Measurements from ENCODE around the gene VSNL1. TPM values are rescaled to one million over a fixed set of nuclear protein-coding genes. Genes with fewer than 3 reads are reported as not detected.

The VSNL1 gene
- total and polyA plus RNA-seq, 10 of the 15 experiments (the other 5 are each of a cell fraction or from before 2014, with no cell fraction given) = 0.04 to 0.30 (median 0.12) TPM; not detected in 4

DNA sequence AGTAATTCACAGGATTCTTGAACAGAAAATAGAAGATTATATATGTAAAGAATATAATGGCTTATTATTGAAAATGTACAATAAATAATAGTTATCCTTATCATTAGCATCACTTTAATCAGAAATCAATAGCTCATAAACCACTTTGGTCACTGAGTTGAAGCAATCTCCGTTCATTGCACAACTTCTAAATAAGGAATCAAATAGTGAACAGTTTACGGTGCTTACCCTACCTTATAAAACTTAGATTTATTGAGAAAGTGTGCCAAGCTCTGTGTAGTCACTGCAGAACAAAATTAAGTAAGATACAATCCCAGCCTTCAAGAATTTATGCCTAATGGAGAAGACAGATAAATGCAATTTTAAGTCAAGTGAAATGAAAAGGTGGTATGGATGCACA lies 6.7 kb downstream of the VSNL1 start (continued):
- TF ChIP-seq CBFB (IDR thresholded peaks at IDR 0.05; ENCODE audit: low read depth) (no peak), FOXM1 (IDR thresholded peaks at IDR 0.05; ENCODE audit: low read depth, low read length) (no peak), NR2C1 (IDR thresholded peaks at IDR 0.05) (no peak)
- TF ChIP-seq, protein P1, sequence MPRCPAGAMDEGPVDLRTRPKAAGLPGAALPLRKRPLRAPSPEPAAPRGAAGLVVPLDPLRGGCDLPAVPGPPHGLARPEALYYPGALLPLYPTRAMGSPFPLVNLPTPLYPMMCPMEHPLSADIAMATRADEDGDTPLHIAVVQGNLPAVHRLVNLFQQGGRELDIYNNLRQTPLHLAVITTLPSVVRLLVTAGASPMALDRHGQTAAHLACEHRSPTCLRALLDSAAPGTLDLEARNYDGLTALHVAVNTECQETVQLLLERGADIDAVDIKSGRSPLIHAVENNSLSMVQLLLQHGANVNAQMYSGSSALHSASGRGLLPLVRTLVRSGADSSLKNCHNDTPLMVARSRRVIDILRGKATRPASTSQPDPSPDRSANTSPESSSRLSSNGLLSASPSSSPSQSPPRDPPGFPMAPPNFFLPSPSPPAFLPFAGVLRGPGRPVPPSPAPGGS (IDR thresholded peaks at IDR 0.05; ENCODE audit: borderline replicate concordance, insufficient read depth, low read depth, low read length, poor library complexity, severe bottlenecking) = no peak

DNA sequence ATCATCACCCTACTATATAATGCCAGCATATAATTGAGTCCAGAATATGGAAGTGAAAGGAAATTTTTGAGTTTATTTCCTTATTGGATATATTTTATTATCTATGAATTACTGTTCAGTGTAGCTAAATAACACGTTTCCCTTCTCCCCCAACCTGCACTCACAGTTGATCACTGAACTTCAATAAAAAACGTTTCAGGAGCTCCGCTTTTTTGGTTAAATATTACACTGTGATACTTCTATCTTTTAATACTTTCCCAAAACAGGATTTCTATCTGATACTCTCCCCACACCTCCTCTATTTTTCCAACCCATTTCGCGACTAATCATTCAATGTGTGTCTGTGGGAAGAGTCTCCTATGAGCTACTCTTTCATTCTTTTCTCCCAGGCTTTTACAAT lies 7.2 kb downstream of the VSNL1 start:
- Histone ChIP-seq H3K4me3 (no peak overlapping the region), H3K4me2 (ENCODE audit: control insufficient read depth, insufficient read depth) (no peak overlapping the region), H3K27me3 (replicated peaks in 1 of 2; ENCODE audit: control insufficient read depth in 2 of 2, insufficient read depth in 2 of 2, low read length in 1 of 2) (peaks cover 0 to 4% of the 10 kb centered on the region in 2 experiments; a peak in 3 of 4 replicates), H3K27ac (ENCODE audit: control insufficient read depth, insufficient read depth) (no peak overlapping the region), H3K9ac (ENCODE audit: control insufficient read depth, insufficient read depth, low read length) (no peak overlapping the region), H2AFZ (ENCODE audit: control insufficient read depth, low read depth, low read length) (no peak overlapping the region), H3K79me2 (ENCODE audit: control insufficient read depth, insufficient read depth, low read length) (no peaks in the 10 kb centered on the region), H4K20me1 (ENCODE audit: control insufficient read depth, insufficient read depth) (no peaks in the 10 kb centered on the region), H3K4me1 (ENCODE audit: control insufficient read depth, insufficient read depth, low read length) (no peaks in the 10 kb centered on the region), H3K9me3 (replicated peaks; ENCODE audit: control insufficient read depth, insufficient read depth, low read length) (no peaks in the 10 kb centered on the region), H3K36me3 (ENCODE audit: control insufficient read depth in 2 of 2, insufficient read depth in 2 of 2, low read length in 1 of 2) (no peaks in the 10 kb centered on the region)
- SMC1A ChIA-PET (ENCODE audit: uncharacterized antibody, unreplicated experiment) = interaction anchor here (1.1 kb wide), 1 partner anchor 62 kb away, joined by 3 read pairs; no protein-coding TSS in a partner anchor
- RAD21 ChIA-PET (ENCODE audit: unreplicated experiment) = no interaction called here
- 1% methylated on average over 5 of the region's 5 CpGs for WGBS (ENCODE audit: insufficient coverage, insufficient replicate concordance, low lambda C conversion rate, missing lambda C conversion rate)
- ATAC-seq (no peak), DNase-seq (ENCODE audit: low read depth, low spot score) (no peak), FAIRE-seq (no peak)
- CTCF ChIA-PET = no interaction called here
- in situ Hi-C loops (cut with MboI) = no loop called here
- POLR2A ChIA-PET = no interaction called here
- TF ChIP-seq EZH2 (IDR thresholded peaks at IDR 0.05; ENCODE audit: borderline replicate concordance, control insufficient read depth, low read depth, low read length) = no peak
- BruUV-seq (replicated peaks) = no TSS peak
- intact Hi-C loops (cut with micrococcal nuclease; ENCODE audit: unreplicated experiment) = loop anchor here (2.0 kb wide), 1 partner anchor 47 kb away; no protein-coding TSS in a partner anchor

Data from GM12878 (cell line).